ENCODE results near the gene ZNF106.

DNA sequence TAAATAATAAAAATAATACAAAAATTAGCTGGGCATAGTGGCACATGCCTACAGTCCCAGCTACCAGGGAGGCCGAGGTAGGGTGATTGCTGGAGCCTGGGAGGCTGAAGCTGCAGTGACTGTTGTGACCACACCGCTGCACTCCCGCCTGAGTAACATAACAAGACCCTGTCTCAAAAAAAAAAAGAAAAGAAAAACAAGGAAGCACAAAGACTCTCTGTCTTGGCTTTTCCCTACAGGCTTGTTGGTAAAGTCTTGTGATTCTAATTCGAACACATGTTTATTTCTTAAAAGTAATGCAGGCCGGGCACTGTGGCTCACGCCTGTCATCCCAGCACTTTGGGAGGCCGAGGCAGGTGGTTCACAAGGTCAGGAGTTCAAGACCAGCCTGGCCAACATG lies 71.6 kb downstream of the ZNF106 start:
- no peak for TF ChIP-seq CTCF (IDR thresholded peaks at IDR 0.05)
- TF ChIP-seq CREB1 (CRISPR knock-in tag; IDR thresholded peaks at IDR 0.05), result no peak
- TF ChIP-seq ZNF263 (CRISPR knock-in tag; IDR thresholded peaks at IDR 0.05; ENCODE audit: low read depth), result no peak
- TF ChIP-seq ZNF317 (CRISPR knock-in tag; IDR thresholded peaks at IDR 0.05; ENCODE audit: borderline replicate concordance, low read depth), result no peak
- TF ChIP-seq, protein P1, sequence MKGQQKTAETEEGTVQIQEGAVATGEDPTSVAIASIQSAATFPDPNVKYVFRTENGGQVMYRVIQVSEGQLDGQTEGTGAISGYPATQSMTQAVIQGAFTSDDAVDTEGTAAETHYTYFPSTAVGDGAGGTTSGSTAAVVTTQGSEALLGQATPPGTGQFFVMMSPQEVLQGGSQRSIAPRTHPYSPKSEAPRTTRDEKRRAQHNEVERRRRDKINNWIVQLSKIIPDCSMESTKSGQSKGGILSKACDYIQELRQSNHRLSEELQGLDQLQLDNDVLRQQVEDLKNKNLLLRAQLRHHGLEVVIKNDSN (CRISPR knock-in tag; IDR thresholded peaks at IDR 0.05), result no peak
- TF ChIP-seq NFE2L1 (CRISPR knock-in tag; IDR thresholded peaks at IDR 0.05), result no peak
- TF ChIP-seq, protein P2, sequence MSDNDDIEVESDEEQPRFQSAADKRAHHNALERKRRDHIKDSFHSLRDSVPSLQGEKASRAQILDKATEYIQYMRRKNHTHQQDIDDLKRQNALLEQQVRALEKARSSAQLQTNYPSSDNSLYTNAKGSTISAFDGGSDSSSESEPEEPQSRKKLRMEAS (CRISPR knock-in tag; IDR thresholded peaks at IDR 0.05), result no peak
- no peak for TF ChIP-seq PRDM15 (CRISPR knock-in tag; IDR thresholded peaks at IDR 0.05)
- TF ChIP-seq HMGA2 (CRISPR knock-in tag; IDR thresholded peaks at IDR 0.05), result no peak
- TF ChIP-seq, protein P3, sequence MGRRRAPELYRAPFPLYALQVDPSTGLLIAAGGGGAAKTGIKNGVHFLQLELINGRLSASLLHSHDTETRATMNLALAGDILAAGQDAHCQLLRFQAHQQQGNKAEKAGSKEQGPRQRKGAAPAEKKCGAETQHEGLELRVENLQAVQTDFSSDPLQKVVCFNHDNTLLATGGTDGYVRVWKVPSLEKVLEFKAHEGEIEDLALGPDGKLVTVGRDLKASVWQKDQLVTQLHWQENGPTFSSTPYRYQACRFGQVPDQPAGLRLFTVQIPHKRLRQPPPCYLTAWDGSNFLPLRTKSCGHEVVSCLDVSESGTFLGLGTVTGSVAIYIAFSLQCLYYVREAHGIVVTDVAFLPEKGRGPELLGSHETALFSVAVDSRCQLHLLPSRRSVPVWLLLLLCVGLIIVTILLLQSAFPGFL (CRISPR knock-in tag; IDR thresholded peaks at IDR 0.05; ENCODE audit: borderline replicate concordance), result no peak
- TF ChIP-seq SP1 (CRISPR knock-in tag; conservative IDR thresholded peaks at IDR 0.05), result no peak
